HEK293 (cell line): Measurements from ENCODE around the gene APBB1.

Experiments used
- CTCF ChIA-PET: fragments of 350-600 bp; formaldehyde crosslinking; extraction: SDS; loops from one replicate; lab custom pipeline; 2021; ENCODE audit warnings: antibody characterized with exemption; lab: Yijun Ruan, JAX
- POLR2A ChIA-PET: fragments of 300-600 bp; formaldehyde crosslinking; extraction: SDS; loops from one replicate; lab custom pipeline; 2020; ENCODE audit warnings: antibody characterized with exemption, inconsistent platforms; lab: Yijun Ruan, JAX
- H3K27ac ChIP-seq: fragments of 200-500 bp; sonication (Bioruptor generic); 2 replicates; pipeline ENCODE4 v1.5.1; 2014; ENCODE audit warnings: low read depth, low read length, control low read depth, inconsistent platforms; ENCODE audit errors: extremely low read depth
- H3K36me3 ChIP-seq, 2 experiments: fragments of 200-500 bp in 1 of 2; sonication (Bioruptor generic) in 1 of 2; 1 replicate in 1 of 2; 2 replicates in 1 of 2; pipeline ENCODE4 v1.5.1; 2014 to 2017; ENCODE audit warnings: inconsistent platforms in 2 of 2, low read length in 2 of 2; ENCODE audit not compliant: control insufficient read depth in 2 of 2, insufficient read depth in 1 of 2
- H3K4me1 ChIP-seq: fragments of 200-500 bp; sonication (Bioruptor generic); 2 replicates; pipeline ENCODE4 v1.5.1; 2014; ENCODE audit warnings: mild to moderate bottlenecking, low read length, inconsistent platforms; ENCODE audit not compliant: control insufficient read depth, insufficient read depth
- H3K4me3 ChIP-seq: 2 replicates; pipeline ENCODE4 v1.5.1; 2011; ENCODE audit warnings: low read depth, mild to moderate bottlenecking, control low read depth, low read length, moderate library complexity
- H3K9me3 ChIP-seq: fragments of 200-500 bp; sonication (Bioruptor generic); 2 replicates; pipeline ENCODE4 v1.5.1; 2014; ENCODE audit warnings: low read depth, low read length, inconsistent platforms; ENCODE audit not compliant: control insufficient read depth, insufficient read depth
- ATF2 ChIP-seq: fragments of 450-650 bp; formaldehyde crosslinking; IDR thresholded peaks from 2 replicates; pipeline ENCODE4 v1.5.1; 2016; ENCODE audit warnings: missing biosample characterization, missing genetic modification characterization, low read depth
- HOXA7 ChIP-seq: sonication (generic); formaldehyde crosslinking; IDR thresholded peaks from 2 replicates; pipeline ENCODE4 v1.8.1; 2022; ENCODE audit warnings: missing genetic modification reagents, borderline replicate concordance
- PATZ1 ChIP-seq: fragments of 450-650 bp; formaldehyde crosslinking; IDR thresholded peaks from 2 replicates; pipeline ENCODE4 v1.5.1; 2016; ENCODE audit warnings: missing biosample characterization, missing genetic modification characterization
- ZBTB11 ChIP-seq: fragments of 450-650 bp; formaldehyde crosslinking; conservative IDR thresholded peaks from 2 replicates; pipeline ENCODE4 v1.5.1; 2016; ENCODE audit warnings: low read depth, missing biosample characterization, missing genetic modification characterization
- ZNF184 ChIP-seq: fragments of 450-650 bp; IDR thresholded peaks from 2 replicates; pipeline ENCODE4 v1.5.1; 2018; ENCODE audit warnings: missing biosample characterization, mild to moderate bottlenecking, missing genetic modification characterization
- ZNF280D ChIP-seq: fragments of 450-650 bp; formaldehyde crosslinking; IDR thresholded peaks from 2 replicates; pipeline ENCODE4 v1.5.1; 2016; ENCODE audit warnings: missing biosample characterization, missing genetic modification characterization
- ZNF362 ChIP-seq: fragments of 450-650 bp; formaldehyde crosslinking; IDR thresholded peaks from 2 replicates; pipeline ENCODE4 v1.5.1; 2016; ENCODE audit warnings: missing biosample characterization, missing genetic modification characterization
- ZNF404 ChIP-seq: fragments of 450-650 bp; formaldehyde crosslinking; IDR thresholded peaks from 2 replicates; pipeline ENCODE4 v1.5.1; 2017; ENCODE audit warnings: missing biosample characterization, missing genetic modification characterization
- ZNF449 ChIP-seq: fragments of 450-650 bp; formaldehyde crosslinking; IDR thresholded peaks from 2 replicates; pipeline ENCODE4 v1.5.1; 2017; ENCODE audit warnings: missing biosample characterization, mild to moderate bottlenecking, missing genetic modification characterization, moderate library complexity
- ZNF549 ChIP-seq: fragments of 450-650 bp; IDR thresholded peaks from 2 replicates; pipeline ENCODE4 v1.5.1; 2018; ENCODE audit warnings: missing biosample characterization, missing genetic modification characterization, mild to moderate bottlenecking, inconsistent platforms, moderate library complexity
- ZNF626 ChIP-seq: fragments of 450-650 bp; sonication (Bioruptor Pico); formaldehyde crosslinking; IDR thresholded peaks from 2 replicates; pipeline ENCODE4 v1.5.1; 2018; ENCODE audit warnings: missing biosample characterization, missing genetic modification characterization, inconsistent platforms
- ZNF701 ChIP-seq: fragments of 450-650 bp; formaldehyde crosslinking; IDR thresholded peaks from 2 replicates; pipeline ENCODE4 v1.5.1; 2016; ENCODE audit warnings: missing biosample characterization, missing genetic modification characterization
- ZNF76 ChIP-seq: fragments of 450-650 bp; formaldehyde crosslinking; IDR thresholded peaks from 2 replicates; pipeline ENCODE4; 2016; ENCODE audit warnings: low read depth, missing biosample characterization, missing genetic modification characterization, borderline replicate concordance
- ZNF837 ChIP-seq: fragments of 450-650 bp; formaldehyde crosslinking; IDR thresholded peaks from 2 replicates; pipeline ENCODE4 v1.5.1; 2016; ENCODE audit warnings: missing biosample characterization, missing genetic modification characterization
- ZSCAN18 ChIP-seq: fragments of 450-650 bp; formaldehyde crosslinking; IDR thresholded peaks from 2 replicates; pipeline ENCODE4 v1.5.1; 2016; ENCODE audit warnings: missing biosample characterization, missing genetic modification characterization

APBB1 gene

GRCh38 chr11:6404342-6405051 lies 14.4 kb downstream of the APBB1 start:
- no peak for TF ChIP-seq ZNF76 (tag by site-specific recombination)
- TF ChIP-seq ZNF626 (tag by site-specific recombination), result no peak
- TF ChIP-seq ZNF404 (tag by site-specific recombination), result no peak
- TF ChIP-seq ZNF184, result no peak
- peak; percentile 85 for TF ChIP-seq ZNF449 (tag by site-specific recombination)
- no peaks in the 10 kb centered on the region for H3K4me1 ChIP-seq

GRCh38 chr11:6403539-6403938 lies 15.4 kb downstream of the APBB1 start:
- H3K27ac ChIP-seq, result no peak overlapping the region
- POLR2A ChIA-PET, result interaction anchor here (0.6 kb wide), 1 partner anchor 15 kb away, joined by 3 read pairs; the partner anchor contains the start of gene APBB1
- CTCF ChIA-PET, result interaction anchor here (1.3 to 2.0 kb wide), 3 partner anchors 24 to 41 kb away, joined by 3 to 7 read pairs (median 4); no protein-coding TSS in a partner anchor
- H3K36me3 ChIP-seq, result peaks cover 0 to 66% of the 10 kb centered on the region in 2 experiments; a peak in 1 of 3 replicates
- TF ChIP-seq ZSCAN18 (tag by site-specific recombination) (no peak), ZNF280D (no peak), HOXA7 (CRISPR knock-in tag) (no peak), ZNF837 (tag by site-specific recombination) (no peak), ZBTB11 (tag by site-specific recombination) (no peak), ZNF362 (tag by site-specific recombination) (no peak), ATF2 (tag by site-specific recombination) (no peak), ZNF549 (tag by site-specific recombination) (no peak), PATZ1 (tag by site-specific recombination) (no peak), ZNF701 (tag by site-specific recombination) (no peak)
- no peaks in the 10 kb centered on the region for H3K4me1 ChIP-seq
- no peak overlapping the region for H3K4me3 ChIP-seq
- no peaks in the 10 kb centered on the region for H3K9me3 ChIP-seq

More at GRCh38 chr11:6404342-6405051, 14.4 kb downstream of the APBB1 start:
- Histone ChIP-seq H3K27ac (no peak overlapping the region), H3K4me3 (no peak overlapping the region), H3K36me3 (peaks cover 0 to 66% of the 10 kb centered on the region in 2 experiments; a peak in 1 of 3 replicates), H3K9me3 (no peaks in the 10 kb centered on the region)
- CTCF ChIA-PET, result interaction anchor here (1.0 to 1.9 kb wide), 3 partner anchors 39 to 126 kb away, joined by 3 to 4 read pairs (median 3); no protein-coding TSS in a partner anchor
- POLR2A ChIA-PET, result no interaction called here
